Cardiac muscle cell (in vitro differentiated cells and primary cell): ENCODE measurements around the gene PLPP7. TPM values are rescaled to one million over a fixed set of nuclear protein-coding genes. Genes with fewer than 3 reads are reported as not detected.

ENCODE experiments used
- DNase-seq, 2 donors: peaks; one replicate each; pipeline versions ENCODE4 v3.0.0 to v3.0.0-alpha.2; 2010 to 2017; ENCODE audit warnings: low read depth in 1 of 2, low spot score in 1 of 2
- H3K27ac ChIP-seq: fragments of 200-600 bp; sonication (generic); 2 replicates; pipeline ENCODE4 v1.5.1; 2016
- H3K27me3 ChIP-seq: fragments of 200-600 bp; sonication (generic); 2 replicates; pipeline ENCODE4 v1.6.0; 2016; ENCODE audit warnings: control low read depth
- H3K36me3 ChIP-seq: fragments of 200-600 bp; sonication (generic); 2 replicates; pipeline ENCODE4 v1.5.1; 2016; ENCODE audit warnings: control low read depth
- H3K4me1 ChIP-seq: fragments of 200-600 bp; sonication (generic); 2 replicates; pipeline ENCODE4 v1.8.1; 2017; ENCODE audit warnings: low read depth, mild to moderate bottlenecking, mixed run types
- H3K4me3 ChIP-seq: fragments of 200-600 bp; sonication (generic); 2 replicates; pipeline ENCODE4 v1.5.1; 2016; ENCODE audit warnings: mild to moderate bottlenecking
- H3K9me3 ChIP-seq: fragments of 200-600 bp; sonication (generic); 2 replicates; pipeline ENCODE4 v1.5.1; 2017; ENCODE audit warnings: low read depth, mild to moderate bottlenecking, control low read depth
- CTCF ChIP-seq: IDR thresholded peaks from 2 replicates; pipeline ENCODE4 v1.5.1; 2012; ENCODE audit warnings: low read depth, mild to moderate bottlenecking, low read length
- polyA plus RNA-seq: library from polyadenylated mRNA; unstranded; fragments of >200 nt; fragmentation: Nextera tagmentation; extraction: Ambion mirVana; gene quantifications from 2 replicates; pipeline ENCODE4 v1.2.1, GENCODE V29; 2016
- total RNA-seq: library from RNA; depleted of rRNA; stranded (reverse); fragments of >200 nt; gene quantifications from 2 replicates; pipeline ENCODE4 v1.2.3, GENCODE V29; 2016

Gene PLPP7
- total and polyA plus RNA-seq, 2 experiments from 2014 or later, result 36.9 to 52.5 TPM

DNA sequence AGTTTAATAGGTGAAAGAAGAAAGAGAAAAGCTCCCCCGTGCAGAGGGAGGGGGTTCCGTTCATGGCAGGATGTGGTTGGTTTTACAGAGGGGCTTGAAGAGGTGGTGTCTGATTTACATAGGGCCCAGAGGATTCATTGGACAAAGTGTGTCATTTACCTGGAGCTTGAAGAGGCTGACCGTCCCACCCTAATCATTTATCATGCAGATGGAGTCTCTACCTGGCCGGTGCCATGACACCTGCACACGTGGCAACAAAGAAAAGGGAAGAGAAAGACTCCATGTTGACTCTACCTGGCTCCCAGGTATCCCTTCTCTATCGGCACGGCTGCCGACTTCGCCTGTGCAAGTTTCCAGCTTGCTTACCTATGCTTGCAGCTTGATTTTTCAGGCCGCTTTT is 69.0 kb downstream of the PLPP7 start:
- TF ChIP-seq CTCF, result no peak
- Histone ChIP-seq H3K27me3 (no peaks in the 10 kb centered on the region), H3K36me3 (no peaks in the 10 kb centered on the region), H3K27ac (no peak overlapping the region), H3K4me1 (no peaks in the 10 kb centered on the region), H3K9me3 (no peaks in the 10 kb centered on the region), H3K4me3 (no peak overlapping the region)
- DNase-seq, result no peak

Other genes starting within 250 kb of the PLPP7 start
- gene AIF1L, start 193.2 kb upstream of the PLPP7 start, total RNA-seq, result 14.2 and 14.3 TPM in 2 replicates
- gene AIF1L, start 193.2 kb upstream of the PLPP7 start, polyA plus RNA-seq, result 18.8 and 25.9 TPM in 2 replicates
- gene NUP214, start 164.1 kb upstream of the PLPP7 start, total RNA-seq, result 18.7 and 29.0 TPM in 2 replicates
- gene NUP214, start 164.1 kb upstream of the PLPP7 start, polyA plus RNA-seq, result 14.7 and 15.9 TPM in 2 replicates
- gene FAM78A, start 13.2 kb upstream of the PLPP7 start, total RNA-seq, result 39.6 and 42.6 TPM in 2 replicates
- 21.5 and 29.5 TPM in 2 replicates for gene FAM78A, start 13.2 kb upstream of the PLPP7 start, polyA plus RNA-seq
- gene PRRC2B, start 104.4 kb downstream of the PLPP7 start, total RNA-seq, result 166 and 259 TPM in 2 replicates
- gene PRRC2B, start 104.4 kb downstream of the PLPP7 start, polyA plus RNA-seq, result 71.1 and 112 TPM in 2 replicates
- 41.9 and 55.0 TPM in 2 replicates for gene POMT1, start 213.2 kb downstream of the PLPP7 start, total RNA-seq
- gene POMT1, start 213.2 kb downstream of the PLPP7 start, polyA plus RNA-seq, result 37.4 and 60.6 TPM in 2 replicates
- gene UCK1, start 241.5 kb downstream of the PLPP7 start, total RNA-seq, result 39.5 and 57.1 TPM in 2 replicates
- gene UCK1, start 241.5 kb downstream of the PLPP7 start, polyA plus RNA-seq, result 45.4 and 48.8 TPM in 2 replicates